Astrocyte (in vitro differentiated cells and primary cell): ENCODE data around the gene ATP8B1. TPM values are rescaled to one million over a fixed set of nuclear protein-coding genes. Genes with fewer than 3 reads are reported as not detected.
A peak's percentile ranks its signal among the peaks of the same experiment; 100 is the strongest.

Source experiments
- DNase-seq: peaks from one replicate; pipeline ENCODE4 v3.0.0-alpha.2; 2010; ENCODE audit warnings: low read depth
- FAIRE-seq: peaks from 2 replicates; lab custom pipeline; 2011; peaks lifted over from hg19 to GRCh38; lab: Jason Lieb, UNC
- H2AFZ ChIP-seq: 2 replicates; pipeline ENCODE4 v1.6.0; 2012; ENCODE audit warnings: low read depth, low read length, inconsistent platforms
- H3K27ac ChIP-seq: 2 replicates; pipeline ENCODE4 v1.5.1; 2011; ENCODE audit warnings: low read depth, low read length, inconsistent platforms
- H3K27me3 ChIP-seq: 2 replicates; pipeline ENCODE4 v1.6.0; 2011; ENCODE audit warnings: low read length, inconsistent platforms; ENCODE audit not compliant: insufficient read depth
- H3K36me3 ChIP-seq: 2 replicates; pipeline ENCODE4 v1.5.1; 2011; ENCODE audit warnings: low read length, inconsistent platforms; ENCODE audit not compliant: insufficient read depth
- H3K4me1 ChIP-seq: 2 replicates; pipeline ENCODE4 v1.5.1; 2011; ENCODE audit warnings: low read length, inconsistent platforms; ENCODE audit not compliant: insufficient read depth
- H3K4me2 ChIP-seq: 2 replicates; pipeline ENCODE4 v1.6.0; 2012; ENCODE audit warnings: low read length, inconsistent platforms
- H3K4me3 ChIP-seq: 2 replicates; pipeline ENCODE4 v1.5.1; 2011; ENCODE audit warnings: low read depth, mild to moderate bottlenecking, low read length, inconsistent platforms; ENCODE audit not compliant: insufficient read depth
- H3K79me2 ChIP-seq: 2 replicates; pipeline ENCODE4 v1.6.0; 2012; ENCODE audit warnings: mild to moderate bottlenecking, low read length, inconsistent platforms; ENCODE audit not compliant: insufficient read depth
- H3K9ac ChIP-seq: 2 replicates; pipeline ENCODE4 v1.6.0; 2012; ENCODE audit warnings: mild to moderate bottlenecking, low read length, inconsistent platforms
- H3K9me3 ChIP-seq: 2 replicates; pipeline ENCODE4 v1.5.1; 2012; ENCODE audit warnings: low read depth, mild to moderate bottlenecking, low read length, inconsistent platforms; ENCODE audit not compliant: insufficient read depth
- H4K20me1 ChIP-seq: 2 replicates; pipeline ENCODE4 v1.6.0; 2012; ENCODE audit warnings: low read length, inconsistent platforms; ENCODE audit not compliant: insufficient read depth
- H3K27ac Mint-ChIP-seq: one replicate; pipeline ENCODE4 v1.8.0; 2021; ENCODE audit warnings: mild to moderate bottlenecking, mixed read lengths; ENCODE audit not compliant: unreplicated experiment
- H3K27me3 Mint-ChIP-seq: one replicate; pipeline ENCODE4 v1.8.0; 2021; ENCODE audit warnings: low read depth, mixed read lengths; ENCODE audit not compliant: unreplicated experiment
- H3K36me3 Mint-ChIP-seq: one replicate; pipeline ENCODE4 v1.8.0; 2021; ENCODE audit warnings: low read depth, mixed read lengths; ENCODE audit not compliant: unreplicated experiment
- H3K4me1 Mint-ChIP-seq: one replicate; pipeline ENCODE4 v1.8.0; 2021; ENCODE audit warnings: low read depth, mixed read lengths; ENCODE audit not compliant: unreplicated experiment
- H3K4me3 Mint-ChIP-seq: one replicate; pipeline ENCODE4 v1.8.0; 2021; ENCODE audit warnings: mild to moderate bottlenecking, moderate library complexity, mixed read lengths; ENCODE audit not compliant: unreplicated experiment
- H3K9me3 Mint-ChIP-seq: one replicate; pipeline ENCODE4 v1.8.0; 2021; ENCODE audit warnings: mild to moderate bottlenecking, mixed read lengths; ENCODE audit not compliant: unreplicated experiment
- CTCF ChIP-seq: IDR thresholded peaks from 2 replicates; pipeline ENCODE4 v1.5.1; 2011; ENCODE audit warnings: low read depth, mild to moderate bottlenecking, inconsistent platforms, low read length, moderate library complexity; ENCODE audit not compliant: insufficient read depth
- EZH2 ChIP-seq: IDR thresholded peaks from 2 replicates; pipeline ENCODE4 v1.6.1; 2012; ENCODE audit warnings: mild to moderate bottlenecking, low read length, inconsistent platforms; ENCODE audit not compliant: insufficient read depth
- total RNA-seq: library from RNA; stranded (reverse); gene quantifications from 2 replicates; pipeline ENCODE4 v1.2.1, GENCODE V29; 2021

Gene ATP8B1
- total RNA-seq, 1 donor from 2014 or later = 10.4 TPM

DNA sequence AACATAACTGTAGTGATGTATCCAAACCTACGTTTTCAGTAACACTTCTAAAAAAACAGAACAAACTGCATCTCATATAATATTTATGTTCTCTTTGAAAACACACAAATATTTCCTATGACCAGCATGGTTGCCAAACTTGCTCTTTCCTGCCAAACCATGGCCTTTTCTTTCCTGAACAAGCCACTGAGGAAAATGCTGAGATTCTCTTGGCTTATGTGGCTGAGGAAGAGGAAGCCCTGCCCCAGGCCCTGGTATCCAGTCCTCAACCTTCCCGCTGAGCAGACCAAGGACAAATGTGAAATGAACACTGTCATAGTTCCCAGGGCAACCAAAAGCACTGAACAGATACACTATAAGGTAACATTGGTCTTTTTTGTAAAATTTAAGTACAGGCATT is 145.6 kb downstream of the ATP8B1 start:
- H3K4me1 ChIP-seq = peaks cover 12% of the 10 kb centered on the region
- no peaks in the 10 kb centered on the region for H3K27me3 ChIP-seq
- H3K4me2 ChIP-seq = no peak overlapping the region
- H3K9me3 Mint-ChIP-seq = peaks cover 11% of the 10 kb centered on the region
- peaks cover 16% of the 10 kb centered on the region for H3K4me1 Mint-ChIP-seq
- H2AFZ ChIP-seq = no peak overlapping the region
- peaks cover 47% of the 10 kb centered on the region for H3K79me2 ChIP-seq
- H3K27ac Mint-ChIP-seq = peak overlapping the region; percentile 10
- no peak for DNase-seq
- TF ChIP-seq EZH2 = no peak
- TF ChIP-seq CTCF = no peak
- peaks cover 22% of the 10 kb centered on the region for H3K36me3 Mint-ChIP-seq
- no peak overlapping the region for H3K4me3 Mint-ChIP-seq
- no peak overlapping the region for H3K27ac ChIP-seq
- no peak overlapping the region for H3K9ac ChIP-seq
- H3K36me3 ChIP-seq = peaks cover 68% of the 10 kb centered on the region
- H3K27me3 Mint-ChIP-seq = no peaks in the 10 kb centered on the region
- FAIRE-seq = no peak
- H4K20me1 ChIP-seq = peaks cover 8% of the 10 kb centered on the region
- no peak overlapping the region for H3K4me3 ChIP-seq
- H3K9me3 ChIP-seq = peaks cover 9% of the 10 kb centered on the region

GRCh38 chr18:57655740-57656139 is 147.4 kb downstream of the ATP8B1 start:
- Mint-ChIP-seq H3K27ac (no peak overlapping the region), H3K36me3 (peaks cover 21% of the 10 kb centered on the region), H3K4me3 (no peak overlapping the region), H3K4me1 (peaks cover 11% of the 10 kb centered on the region), H3K27me3 (no peaks in the 10 kb centered on the region), H3K9me3 (peaks cover 11% of the 10 kb centered on the region)
- H3K4me2 ChIP-seq = no peak overlapping the region
- no peak overlapping the region for H3K27ac ChIP-seq
- H3K36me3 ChIP-seq = peaks cover 71% of the 10 kb centered on the region
- no peaks in the 10 kb centered on the region for H3K27me3 ChIP-seq
- H3K79me2 ChIP-seq = peaks cover 57% of the 10 kb centered on the region
- FAIRE-seq = no peak
- H3K4me1 ChIP-seq = peaks cover 7% of the 10 kb centered on the region
- TF ChIP-seq CTCF (no peak), EZH2 (no peak)
- H3K4me3 ChIP-seq = no peak overlapping the region
- no peak overlapping the region for H2AFZ ChIP-seq
- DNase-seq = no peak
- peaks cover 9% of the 10 kb centered on the region for H3K9me3 ChIP-seq
- H4K20me1 ChIP-seq = peaks cover 8% of the 10 kb centered on the region
- no peak overlapping the region for H3K9ac ChIP-seq

DNA sequence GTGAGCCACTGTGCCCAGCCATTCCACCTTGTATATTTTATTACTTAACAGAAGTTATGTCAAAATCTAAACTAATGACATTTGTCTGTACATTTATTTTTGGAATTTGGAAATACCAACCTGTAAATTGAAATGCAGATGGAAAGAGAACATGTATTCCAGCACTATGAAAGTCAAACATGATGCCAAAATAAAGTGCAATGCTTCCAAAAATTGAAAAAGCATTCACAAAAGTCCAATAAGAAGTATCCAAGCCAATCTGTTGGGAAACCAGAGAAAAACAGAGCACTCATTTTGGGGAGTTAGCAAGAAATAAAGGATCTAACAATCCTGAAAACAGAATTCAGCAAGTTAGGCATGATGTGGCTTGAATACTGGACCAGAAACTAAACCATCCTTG is 151.2 kb downstream of the ATP8B1 start:
- H3K79me2 ChIP-seq = peaks cover 62% of the 10 kb centered on the region
- FAIRE-seq = no peak
- H4K20me1 ChIP-seq = peaks cover 18% of the 10 kb centered on the region

More for the DNA sequence above, 151.2 kb downstream of the ATP8B1 start:
- H3K4me2 ChIP-seq = no peak overlapping the region
- Mint-ChIP-seq H3K4me1 (no peaks in the 10 kb centered on the region), H3K27me3 (no peaks in the 10 kb centered on the region), H3K27ac (no peak overlapping the region), H3K36me3 (peaks cover 19% of the 10 kb centered on the region), H3K9me3 (peaks cover 11% of the 10 kb centered on the region), H3K4me3 (no peak overlapping the region)
- H3K9ac ChIP-seq = no peak overlapping the region
- peaks cover 9% of the 10 kb centered on the region for H3K9me3 ChIP-seq
- TF ChIP-seq CTCF = no peak
- TF ChIP-seq EZH2 = no peak
- H3K27me3 ChIP-seq = no peaks in the 10 kb centered on the region
- no peak overlapping the region for H2AFZ ChIP-seq
- H3K4me3 ChIP-seq = no peak overlapping the region
- H3K4me1 ChIP-seq = peaks cover 3% of the 10 kb centered on the region
- no peak overlapping the region for H3K27ac ChIP-seq
- H3K36me3 ChIP-seq = peaks cover 57% of the 10 kb centered on the region
- no peak for DNase-seq
